Measurements from ENCODE around the gene MAN1C1. TPM values are rescaled to one million over a fixed set of nuclear protein-coding genes. Genes with fewer than 3 reads are reported as not detected.
A peak's percentile ranks its signal among the peaks of the same experiment; 100 is the strongest.

Gene MAN1C1
- total RNA-seq, 1 donor from 2014 or later: 6.8 TPM

DNA sequence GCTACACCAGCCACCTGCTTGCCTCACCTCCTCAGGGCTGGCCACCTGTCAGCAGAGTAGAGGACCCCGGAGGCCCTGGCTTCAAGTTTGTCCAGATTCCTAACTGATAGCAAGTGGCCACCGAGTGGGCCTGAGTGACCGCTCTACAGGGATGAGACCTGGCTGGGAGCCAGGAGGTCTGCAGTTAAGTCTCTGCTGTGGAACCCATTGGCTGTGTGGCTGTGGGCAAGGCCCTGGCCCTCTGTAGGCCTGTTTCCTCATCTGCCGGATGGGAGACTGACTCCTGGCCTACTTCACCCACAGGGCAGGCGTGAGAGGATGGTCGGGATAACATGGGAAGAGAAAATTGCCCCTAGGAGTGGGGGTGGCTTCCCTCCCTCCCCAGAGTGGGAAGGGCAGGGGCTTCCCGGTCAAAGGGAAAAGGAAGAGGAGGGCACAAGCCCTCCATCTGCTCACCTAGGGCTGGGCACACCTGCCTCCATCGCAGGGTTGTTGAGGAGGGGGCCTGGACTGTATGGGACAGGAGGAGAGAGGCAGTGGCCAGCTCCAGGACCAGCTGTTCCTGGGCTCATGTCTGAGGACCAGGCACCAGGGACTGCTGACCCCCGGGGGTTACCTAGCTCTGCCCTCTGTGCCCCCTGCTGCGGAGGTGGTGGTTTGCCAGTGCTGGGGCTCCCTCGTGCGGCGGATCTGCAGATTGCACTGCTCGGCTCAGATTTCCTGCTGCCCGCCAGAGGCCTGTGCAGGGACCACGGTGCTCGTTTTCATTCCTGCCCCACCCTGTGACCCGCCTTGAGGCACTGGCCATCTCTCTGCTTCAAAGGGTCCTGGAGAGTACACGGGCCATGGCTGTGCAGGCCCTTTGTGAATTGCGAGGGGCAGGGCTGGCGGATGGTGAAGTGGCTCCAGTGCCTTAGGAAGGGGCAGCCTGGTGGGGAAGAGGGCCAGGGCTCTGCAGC, 194.0 kb downstream of the MAN1C1 start:
- Histone ChIP-seq H3K79me2 (ENCODE audit: low read depth) (no peaks in the 10 kb centered on the region), H3K9ac (no peak overlapping the region), H3K36me3 (no peaks in the 10 kb centered on the region), H4K20me1 (ENCODE audit: low read depth) (peaks cover 12% of the 10 kb centered on the region), H3K4me3 (no peak overlapping the region), H2AFZ (replicated peaks) (no peak overlapping the region), H3K27ac (no peak overlapping the region), H3K4me1 (no peaks in the 10 kb centered on the region), H3K9me3 (ENCODE audit: low read depth) (no peaks in the 10 kb centered on the region), H3K4me2 (no peak overlapping the region), H3F3A (ENCODE audit: low read depth) (peaks cover 3% of the 10 kb centered on the region), H3K27me3 (no peaks in the 10 kb centered on the region)
- no peak overlapping the region for H3K27ac Mint-ChIP-seq
- H3K9me3 Mint-ChIP-seq: no peaks in the 10 kb centered on the region
- peak; percentile 90 for DNase-seq (ENCODE audit: low spot score)
- H3K4me3 Mint-ChIP-seq: peak overlapping the region; percentile 11
- H3K4me1 Mint-ChIP-seq: peaks cover 8% of the 10 kb centered on the region
- peaks cover 3% of the 10 kb centered on the region for H3K27me3 Mint-ChIP-seq (ENCODE audit: insufficient read depth, low read depth)
- H3K36me3 Mint-ChIP-seq: peaks cover 19% of the 10 kb centered on the region
- TF ChIP-seq, protein P1, sequence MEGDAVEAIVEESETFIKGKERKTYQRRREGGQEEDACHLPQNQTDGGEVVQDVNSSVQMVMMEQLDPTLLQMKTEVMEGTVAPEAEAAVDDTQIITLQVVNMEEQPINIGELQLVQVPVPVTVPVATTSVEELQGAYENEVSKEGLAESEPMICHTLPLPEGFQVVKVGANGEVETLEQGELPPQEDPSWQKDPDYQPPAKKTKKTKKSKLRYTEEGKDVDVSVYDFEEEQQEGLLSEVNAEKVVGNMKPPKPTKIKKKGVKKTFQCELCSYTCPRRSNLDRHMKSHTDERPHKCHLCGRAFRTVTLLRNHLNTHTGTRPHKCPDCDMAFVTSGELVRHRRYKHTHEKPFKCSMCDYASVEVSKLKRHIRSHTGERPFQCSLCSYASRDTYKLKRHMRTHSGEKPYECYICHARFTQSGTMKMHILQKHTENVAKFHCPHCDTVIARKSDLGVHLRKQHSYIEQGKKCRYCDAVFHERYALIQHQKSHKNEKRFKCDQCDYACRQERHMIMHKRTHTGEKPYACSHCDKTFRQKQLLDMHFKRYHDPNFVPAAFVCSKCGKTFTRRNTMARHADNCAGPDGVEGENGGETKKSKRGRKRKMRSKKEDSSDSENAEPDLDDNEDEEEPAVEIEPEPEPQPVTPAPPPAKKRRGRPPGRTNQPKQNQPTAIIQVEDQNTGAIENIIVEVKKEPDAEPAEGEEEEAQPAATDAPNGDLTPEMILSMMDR (IDR thresholded peaks at IDR 0.05): peak; percentile 96
- no peak for TF ChIP-seq EZH2phosphoT487 (IDR thresholded peaks at IDR 0.05)

DNA sequence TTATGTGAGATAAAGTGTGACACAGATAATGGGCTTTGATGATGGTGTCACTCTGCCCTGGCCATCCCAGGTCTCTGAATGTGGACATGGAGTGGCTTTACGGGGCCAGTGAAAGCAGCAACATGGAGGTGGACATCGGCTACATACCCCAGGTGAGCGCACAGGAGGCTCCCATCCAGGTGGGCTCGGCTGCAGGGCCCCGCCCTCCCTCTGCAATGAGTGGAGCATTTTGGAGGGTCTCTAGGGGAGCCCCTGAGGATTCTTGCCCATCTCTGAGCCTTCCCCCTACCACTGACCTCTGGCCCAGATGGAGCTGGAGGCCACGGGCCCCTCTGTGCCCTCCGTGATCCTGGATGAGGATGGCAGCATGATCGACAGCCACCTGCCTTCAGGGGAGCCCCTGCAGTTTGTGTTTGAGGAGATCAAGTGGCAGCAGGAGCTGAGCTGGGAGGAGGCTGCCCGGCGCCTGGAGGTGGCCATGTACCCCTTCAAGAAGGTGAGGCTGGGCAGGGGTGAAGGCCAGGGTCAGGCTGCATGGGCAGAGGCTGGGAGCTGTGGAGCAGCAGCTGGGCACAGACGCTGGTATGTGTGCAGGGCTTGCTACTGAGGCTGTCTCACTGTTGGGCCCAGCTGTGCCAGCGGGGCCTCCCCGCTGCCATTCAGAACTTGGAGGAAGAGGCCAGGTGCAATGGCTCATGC, 194.9 kb downstream of the MAN1C1 start:
- no peak overlapping the region for H2AFZ ChIP-seq (replicated peaks)
- no peak overlapping the region for H3K4me3 ChIP-seq
- TF ChIP-seq EZH2 (IDR thresholded peaks at IDR 0.05) (no peak), EZH2phosphoT487 (IDR thresholded peaks at IDR 0.05) (no peak)
- TF ChIP-seq, protein P1 (IDR thresholded peaks at IDR 0.05): no peak
- no peak for DNase-seq (ENCODE audit: low spot score)
- no peaks in the 10 kb centered on the region for H3K36me3 ChIP-seq
- Mint-ChIP-seq H3K27ac (no peak overlapping the region), H3K36me3 (peaks cover 15% of the 10 kb centered on the region), H3K27me3 (ENCODE audit: insufficient read depth, low read depth) (peaks cover 3% of the 10 kb centered on the region), H3K4me1 (peaks cover 5% of the 10 kb centered on the region), H3K4me3 (no peak overlapping the region), H3K9me3 (no peaks in the 10 kb centered on the region)
- H3K27me3 ChIP-seq: no peaks in the 10 kb centered on the region
- H3F3A ChIP-seq (ENCODE audit: low read depth): peaks cover 3% of the 10 kb centered on the region
- no peaks in the 10 kb centered on the region for H3K79me2 ChIP-seq (ENCODE audit: low read depth)
- H3K9me3 ChIP-seq (ENCODE audit: low read depth): no peaks in the 10 kb centered on the region
- H3K27ac ChIP-seq: no peak overlapping the region
- no peak overlapping the region for H3K9ac ChIP-seq
- H4K20me1 ChIP-seq (ENCODE audit: low read depth): peaks cover 7% of the 10 kb centered on the region
- no peaks in the 10 kb centered on the region for H3K4me1 ChIP-seq
- H3K4me2 ChIP-seq: no peak overlapping the region

DNA sequence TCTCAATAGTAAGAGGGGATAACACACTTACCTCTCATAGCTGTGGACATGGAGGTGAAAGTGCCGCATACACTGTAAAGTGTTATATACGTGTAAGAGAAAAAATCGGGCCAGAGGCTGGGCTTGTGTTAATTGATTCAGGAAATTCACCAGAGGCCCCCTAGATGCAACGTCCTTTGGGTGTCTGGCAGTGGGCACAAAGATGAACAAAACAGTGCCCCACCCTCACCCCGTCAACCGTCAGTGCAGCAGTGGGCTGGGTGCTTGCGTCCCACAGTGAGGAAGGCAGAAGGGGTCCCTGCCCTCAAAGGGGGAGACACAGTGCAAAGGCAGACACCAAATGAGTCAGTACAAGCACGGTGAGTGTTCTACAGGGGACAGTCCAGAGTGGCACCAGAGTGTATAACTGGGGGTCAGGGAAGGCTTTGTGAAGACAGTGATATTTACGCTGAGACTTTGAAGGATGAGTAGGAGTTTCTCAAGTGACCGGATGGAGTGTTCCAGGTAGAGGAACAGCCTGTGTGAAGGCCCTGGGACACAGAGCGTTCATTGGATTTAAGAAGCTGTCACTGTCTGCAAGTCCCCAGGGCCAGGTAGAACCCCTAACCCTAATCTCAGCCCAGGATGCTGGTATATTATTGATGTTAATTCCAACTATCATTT, 196.6 kb downstream of the MAN1C1 start:
- Mint-ChIP-seq H3K4me3 (no peak overlapping the region), H3K27ac (peak overlapping the region; percentile 78), H3K36me3 (peaks cover 14% of the 10 kb centered on the region), H3K9me3 (no peaks in the 10 kb centered on the region), H3K27me3 (ENCODE audit: insufficient read depth, low read depth) (peaks cover 3% of the 10 kb centered on the region), H3K4me1 (peaks cover 7% of the 10 kb centered on the region)
- no peaks in the 10 kb centered on the region for H3K4me1 ChIP-seq
- H3K36me3 ChIP-seq: no peaks in the 10 kb centered on the region
- H4K20me1 ChIP-seq (ENCODE audit: low read depth): peaks cover 7% of the 10 kb centered on the region
- H3F3A ChIP-seq (ENCODE audit: low read depth): peaks cover 12% of the 10 kb centered on the region
- no peaks in the 10 kb centered on the region for H3K9me3 ChIP-seq (ENCODE audit: low read depth)
- H3K4me3 ChIP-seq: no peak overlapping the region
- H2AFZ ChIP-seq (replicated peaks): no peak overlapping the region
- no peak for DNase-seq (ENCODE audit: low spot score)
- no peak overlapping the region for H3K4me2 ChIP-seq
- TF ChIP-seq, protein P1 (IDR thresholded peaks at IDR 0.05): no peak
- TF ChIP-seq EZH2phosphoT487 (IDR thresholded peaks at IDR 0.05) (no peak), EZH2 (IDR thresholded peaks at IDR 0.05) (no peak)
- no peaks in the 10 kb centered on the region for H3K27me3 ChIP-seq
- no peak overlapping the region for H3K27ac ChIP-seq
- no peak overlapping the region for H3K9ac ChIP-seq
- H3K79me2 ChIP-seq (ENCODE audit: low read depth): no peaks in the 10 kb centered on the region

All from neural progenitor cell (in vitro differentiated cells).